Activated naive CD8-positive, alpha-beta T cell (primary cell): Measurements from ENCODE around the gene MYD88.
"Not testable (repeated sequence)": the region's sequence is repeated elsewhere in the genome, so short reads cannot be mapped to it uniquely, and the experiment has no call there.

Source experiments
- H3K27ac Mint-ChIP-seq: one replicate; pipeline ENCODE4 v1.8.0; 2021; ENCODE audit warnings: mixed read lengths
- H3K27me3 Mint-ChIP-seq: one replicate; pipeline ENCODE4 v1.8.0; 2021; ENCODE audit warnings: mixed read lengths
- H3K36me3 Mint-ChIP-seq: one replicate; pipeline ENCODE4 v1.8.0; 2021; ENCODE audit warnings: mixed read lengths
- H3K4me1 Mint-ChIP-seq: one replicate; pipeline ENCODE4 v1.8.0; 2021; ENCODE audit warnings: low read depth, mixed read lengths
- H3K4me3 Mint-ChIP-seq: one replicate; pipeline ENCODE4 v1.8.0; 2021; ENCODE audit warnings: mild to moderate bottlenecking, mixed read lengths
- H3K9me3 Mint-ChIP-seq: one replicate; pipeline ENCODE4 v1.8.0; 2021; ENCODE audit warnings: low read depth, mixed read lengths

Gene MYD88

GRCh38 chr3:38155825-38156224, 17.4 kb downstream of the MYD88 start:
- Mint-ChIP-seq H3K4me3 (no peak overlapping the region), H3K9me3 (no peaks in the 10 kb centered on the region), H3K4me1 (peaks cover 29% of the 10 kb centered on the region), H3K36me3 (no peaks in the 10 kb centered on the region), H3K27ac (no peak overlapping the region), H3K27me3 (no peaks in the 10 kb centered on the region)

GRCh38 chr3:38157117-38157516, 18.7 kb downstream of the MYD88 start:
- H3K4me3 Mint-ChIP-seq, result no peak overlapping the region
- no peaks in the 10 kb centered on the region for H3K27me3 Mint-ChIP-seq
- peaks cover 21% of the 10 kb centered on the region for H3K4me1 Mint-ChIP-seq
- no peaks in the 10 kb centered on the region for H3K9me3 Mint-ChIP-seq
- H3K36me3 Mint-ChIP-seq, result no peaks in the 10 kb centered on the region
- no peak overlapping the region for H3K27ac Mint-ChIP-seq

- Mint-ChIP-seq H3K27me3 (no peaks in the 10 kb centered on the region), H3K36me3 (no peaks in the 10 kb centered on the region), H3K9me3 (no peaks in the 10 kb centered on the region), H3K27ac (no peak overlapping the region), H3K4me3 (no peak overlapping the region), H3K4me1 (peaks cover 18% of the 10 kb centered on the region)
Measured at GRCh38 chr3:38157595-38157994, 19.1 kb downstream of the MYD88 start.

- Mint-ChIP-seq H3K4me1 (peaks cover 16% of the 10 kb centered on the region), H3K27ac (no peak overlapping the region), H3K27me3 (no peaks in the 10 kb centered on the region), H3K36me3 (no peaks in the 10 kb centered on the region), H3K4me3 (no peak overlapping the region), H3K9me3 (no peaks in the 10 kb centered on the region)
Measured at GRCh38 chr3:38158472-38158871, 20.0 kb downstream of the MYD88 start.

GRCh38 chr3:38160704-38161103, 22.2 kb downstream of the MYD88 start:
- not testable (repeated sequence) for H3K4me3 Mint-ChIP-seq, H3K27me3 Mint-ChIP-seq, H3K36me3 Mint-ChIP-seq, H3K4me1 Mint-ChIP-seq, H3K9me3 Mint-ChIP-seq, H3K27ac Mint-ChIP-seq

GRCh38 chr3:38163117-38163840, 24.8 kb downstream of the MYD88 start:
- Mint-ChIP-seq H3K4me3 (no peak overlapping the region), H3K27ac (peak overlapping the region; percentile 17), H3K27me3 (no peaks in the 10 kb centered on the region), H3K4me1 (peaks cover 25% of the 10 kb centered on the region), H3K9me3 (no peaks in the 10 kb centered on the region), H3K36me3 (peaks cover 4% of the 10 kb centered on the region)

- Mint-ChIP-seq H3K4me3 (peak overlapping the region; percentile 96), H3K9me3 (no peaks in the 10 kb centered on the region), H3K27ac (peak overlapping the region; percentile 100), H3K27me3 (no peaks in the 10 kb centered on the region), H3K36me3 (peaks cover 6% of the 10 kb centered on the region), H3K4me1 (peaks cover 32% of the 10 kb centered on the region)
Measured at GRCh38 chr3:38163841-38164642, 25.6 kb downstream of the MYD88 start.

- Mint-ChIP-seq H3K27me3 (no peaks in the 10 kb centered on the region), H3K36me3 (peaks cover 6% of the 10 kb centered on the region), H3K4me1 (peaks cover 38% of the 10 kb centered on the region), H3K27ac (peak overlapping the region; percentile 100), H3K4me3 (peak overlapping the region; percentile 96), H3K9me3 (no peaks in the 10 kb centered on the region)
Measured at GRCh38 chr3:38164643-38164951, 26.1 kb downstream of the MYD88 start.

- H3K27ac Mint-ChIP-seq, result peak within 1 kb of the TSS; percentile 100
- peak within 1 kb of the TSS; percentile 96 for H3K4me3 Mint-ChIP-seq
- H3K4me1 Mint-ChIP-seq, result peaks cover 38% of the 10 kb centered on the region
- no peaks in the 10 kb centered on the region for H3K27me3 Mint-ChIP-seq
- no peaks in the 10 kb centered on the region for H3K9me3 Mint-ChIP-seq
- peaks cover 6% of the 10 kb centered on the region for H3K36me3 Mint-ChIP-seq
Measured at GRCh38 chr3:38164952-38165721, 26.7 kb downstream of the MYD88 start, which contains the start of gene OXSR1. Gene OXSR1 (plus strand): TSS chr3:38165537. CDS start chr3:38165877, 340 bp downstream.

GRCh38 chr3:38165722-38166387, 27.4 kb downstream of the MYD88 start:
- peaks cover 46% of the 10 kb centered on the region for H3K4me1 Mint-ChIP-seq
- no peaks in the 10 kb centered on the region for H3K27me3 Mint-ChIP-seq
- H3K27ac Mint-ChIP-seq, result peak overlapping the region; percentile 95
- H3K4me3 Mint-ChIP-seq, result peak overlapping the region; percentile 96
- no peaks in the 10 kb centered on the region for H3K9me3 Mint-ChIP-seq
- peaks cover 6% of the 10 kb centered on the region for H3K36me3 Mint-ChIP-seq

GRCh38 chr3:38167591-38167990, 29.1 kb downstream of the MYD88 start:
- no peaks in the 10 kb centered on the region for H3K27me3 Mint-ChIP-seq
- peaks cover 63% of the 10 kb centered on the region for H3K4me1 Mint-ChIP-seq
- no peak overlapping the region for H3K27ac Mint-ChIP-seq
- H3K9me3 Mint-ChIP-seq, result no peaks in the 10 kb centered on the region
- H3K4me3 Mint-ChIP-seq, result peak overlapping the region; percentile 96
- peaks cover 6% of the 10 kb centered on the region for H3K36me3 Mint-ChIP-seq

- peak overlapping the region; percentile 56 for H3K27ac Mint-ChIP-seq
- H3K27me3 Mint-ChIP-seq, result no peaks in the 10 kb centered on the region
Measured at GRCh38 chr3:38168151-38169026, 29.9 kb downstream of the MYD88 start.

GRCh38 chr3:38169027-38169317, 30.5 kb downstream of the MYD88 start:
- peak overlapping the region; percentile 56 for H3K27ac Mint-ChIP-seq
- peaks cover 6% of the 10 kb centered on the region for H3K36me3 Mint-ChIP-seq
- no peaks in the 10 kb centered on the region for H3K9me3 Mint-ChIP-seq
- H3K4me1 Mint-ChIP-seq, result peaks cover 77% of the 10 kb centered on the region
- no peaks in the 10 kb centered on the region for H3K27me3 Mint-ChIP-seq
- peak overlapping the region; percentile 96 for H3K4me3 Mint-ChIP-seq

More at GRCh38 chr3:38168151-38169026, 29.9 kb downstream of the MYD88 start:
- Mint-ChIP-seq H3K9me3 (no peaks in the 10 kb centered on the region), H3K4me1 (peaks cover 71% of the 10 kb centered on the region), H3K36me3 (peaks cover 6% of the 10 kb centered on the region), H3K4me3 (peak overlapping the region; percentile 96)

GRCh38 chr3:38170722-38171121, 32.3 kb downstream of the MYD88 start:
- H3K27me3 Mint-ChIP-seq, result no peaks in the 10 kb centered on the region
- peaks cover 87% of the 10 kb centered on the region for H3K4me1 Mint-ChIP-seq
- H3K4me3 Mint-ChIP-seq, result no peak overlapping the region
- H3K36me3 Mint-ChIP-seq, result peaks cover 6% of the 10 kb centered on the region
- no peak overlapping the region for H3K27ac Mint-ChIP-seq
- no peaks in the 10 kb centered on the region for H3K9me3 Mint-ChIP-seq
